Activated B cell treated with CpG ODN at 0.5 μM for 24 hours (primary cell): ENCODE results near the gene TCF3. TPM values are rescaled to one million over a fixed set of nuclear protein-coding genes. Genes with fewer than 3 reads are reported as not detected.
A peak's percentile ranks its signal among the peaks of the same experiment; 100 is the strongest.
"Not testable (repeated sequence)": the region's sequence is repeated elsewhere in the genome, so short reads cannot be mapped to it uniquely, and the experiment has no call there.

Experiments used
- ATAC-seq: fragments of 200-7000 bp; cut with Tn5 transposase; one replicate; pipeline ENCODE4 v1.10.0; 2021; ENCODE audit warnings: low read depth, mild to moderate bottlenecking, moderate library complexity
- CTCF ChIA-PET: fragments of 350-600 bp; sonication (Branson Sonifier 250); formaldehyde crosslinking; loops from one replicate; lab custom pipeline; 2021; ENCODE audit warnings: antibody characterized with exemption; lab: Charles Lee
- POLR2A ChIA-PET: fragments of 350-600 bp; sonication (Branson Sonifier 250); formaldehyde crosslinking; loops from one replicate; lab custom pipeline; 2021; ENCODE audit warnings: antibody characterized with exemption; lab: Charles Lee
- DNase-seq: peaks from one replicate; pipeline ENCODE4 v3.0.0; 2022
- H3K27ac Mint-ChIP-seq: one replicate; pipeline ENCODE4 v1.8.0; 2020; ENCODE audit warnings: mixed read lengths
- H3K27me3 Mint-ChIP-seq: one replicate; pipeline ENCODE4 v1.8.0; 2021; ENCODE audit warnings: mixed read lengths
- H3K36me3 Mint-ChIP-seq: one replicate; pipeline ENCODE4 v1.8.0; 2021; ENCODE audit warnings: low read depth, mixed read lengths
- H3K4me1 Mint-ChIP-seq: one replicate; pipeline ENCODE4 v1.8.0; 2021; ENCODE audit warnings: mixed read lengths
- H3K4me3 Mint-ChIP-seq: one replicate; pipeline ENCODE4 v1.8.0; 2020; ENCODE audit warnings: mild to moderate bottlenecking, mixed read lengths
- H3K9me3 Mint-ChIP-seq: one replicate; pipeline ENCODE4 v1.8.0; 2020; ENCODE audit warnings: mixed read lengths
- intact Hi-C: fragments of 100-400 bp; cut with micrococcal nuclease; formaldehyde crosslinking; loops from one replicate; pipeline ENCODE4 v1.15.1; 2024
- total RNA-seq: library from RNA; stranded (reverse); gene quantifications from 2 replicates; pipeline ENCODE4 v1.2.3, GENCODE V29; 2022
- TF ChIP-seq, protein P1 (sequence below): fragments of 200-600 bp; IDR thresholded peaks from one replicate; pipeline ENCODE4 v1.8.0; 2022; ENCODE audit warnings: antibody characterized with exemption, mild to moderate bottlenecking

The TCF3 gene
- total RNA-seq, 1 donor from 2014 or later = 143 TPM

DNA sequence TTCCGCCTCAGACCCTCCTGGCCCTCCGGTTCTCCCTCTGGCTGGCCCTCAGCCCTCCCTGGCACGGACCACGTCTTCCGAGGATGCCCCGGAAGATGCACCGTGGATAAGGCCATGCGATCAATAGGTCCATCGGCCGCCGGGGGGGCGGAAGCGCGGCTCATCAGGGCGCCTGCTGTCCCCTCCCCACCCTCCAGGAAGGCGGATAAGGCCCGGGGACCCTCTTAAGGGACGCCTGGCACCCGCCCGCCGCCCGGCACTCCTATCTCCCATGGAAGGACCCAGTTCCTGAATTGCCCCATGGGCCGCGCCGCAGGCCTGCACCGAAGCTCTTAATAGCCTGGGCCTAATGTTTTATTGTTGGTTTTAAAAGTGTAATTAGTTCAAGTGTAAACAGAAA, 46.2 kb upstream of the TCF3 start:
- H3K4me3 Mint-ChIP-seq = no peak overlapping the region
- ChIA-PET CTCF (no interaction called here), POLR2A (no interaction called here)
- H3K27ac Mint-ChIP-seq = no peak overlapping the region
- H3K9me3 Mint-ChIP-seq = peaks cover 7% of the 10 kb centered on the region
- DNase-seq (no peak), ATAC-seq (no peak)
- TF ChIP-seq, protein P1, sequence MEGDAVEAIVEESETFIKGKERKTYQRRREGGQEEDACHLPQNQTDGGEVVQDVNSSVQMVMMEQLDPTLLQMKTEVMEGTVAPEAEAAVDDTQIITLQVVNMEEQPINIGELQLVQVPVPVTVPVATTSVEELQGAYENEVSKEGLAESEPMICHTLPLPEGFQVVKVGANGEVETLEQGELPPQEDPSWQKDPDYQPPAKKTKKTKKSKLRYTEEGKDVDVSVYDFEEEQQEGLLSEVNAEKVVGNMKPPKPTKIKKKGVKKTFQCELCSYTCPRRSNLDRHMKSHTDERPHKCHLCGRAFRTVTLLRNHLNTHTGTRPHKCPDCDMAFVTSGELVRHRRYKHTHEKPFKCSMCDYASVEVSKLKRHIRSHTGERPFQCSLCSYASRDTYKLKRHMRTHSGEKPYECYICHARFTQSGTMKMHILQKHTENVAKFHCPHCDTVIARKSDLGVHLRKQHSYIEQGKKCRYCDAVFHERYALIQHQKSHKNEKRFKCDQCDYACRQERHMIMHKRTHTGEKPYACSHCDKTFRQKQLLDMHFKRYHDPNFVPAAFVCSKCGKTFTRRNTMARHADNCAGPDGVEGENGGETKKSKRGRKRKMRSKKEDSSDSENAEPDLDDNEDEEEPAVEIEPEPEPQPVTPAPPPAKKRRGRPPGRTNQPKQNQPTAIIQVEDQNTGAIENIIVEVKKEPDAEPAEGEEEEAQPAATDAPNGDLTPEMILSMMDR = no peak
- no peaks in the 10 kb centered on the region for H3K36me3 Mint-ChIP-seq
- intact Hi-C loops = no loop called here
- H3K27me3 Mint-ChIP-seq = peaks cover 25% of the 10 kb centered on the region
- peaks cover 6% of the 10 kb centered on the region for H3K4me1 Mint-ChIP-seq

DNA sequence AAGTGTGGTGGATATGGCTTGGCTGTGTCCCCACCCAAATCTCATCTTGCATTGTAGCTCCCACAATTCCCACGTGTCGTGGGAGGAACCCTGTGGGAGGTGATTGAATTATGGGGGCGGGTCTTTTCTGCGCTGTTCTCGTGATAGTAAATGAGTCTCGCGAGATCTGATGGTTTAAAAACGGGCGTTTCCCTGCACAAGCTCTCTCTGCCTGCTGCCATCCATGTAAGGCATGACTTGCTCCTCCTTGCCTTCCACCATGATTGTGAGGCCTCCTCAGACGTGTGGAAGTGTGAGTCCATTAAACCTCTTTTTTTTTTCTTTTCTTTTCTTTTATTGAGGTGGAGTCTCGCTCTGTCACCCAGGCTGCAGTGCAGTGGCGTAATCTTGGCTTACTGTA, 43.1 kb upstream of the TCF3 start:
- H3K27ac Mint-ChIP-seq, H3K4me1 Mint-ChIP-seq, intact Hi-C loops, H3K4me3 Mint-ChIP-seq, H3K36me3 Mint-ChIP-seq, DNase-seq, H3K9me3 Mint-ChIP-seq, CTCF ChIA-PET, POLR2A ChIA-PET, ATAC-seq: not testable (repeated sequence)
- peaks cover 26% of the 10 kb centered on the region for H3K27me3 Mint-ChIP-seq

DNA sequence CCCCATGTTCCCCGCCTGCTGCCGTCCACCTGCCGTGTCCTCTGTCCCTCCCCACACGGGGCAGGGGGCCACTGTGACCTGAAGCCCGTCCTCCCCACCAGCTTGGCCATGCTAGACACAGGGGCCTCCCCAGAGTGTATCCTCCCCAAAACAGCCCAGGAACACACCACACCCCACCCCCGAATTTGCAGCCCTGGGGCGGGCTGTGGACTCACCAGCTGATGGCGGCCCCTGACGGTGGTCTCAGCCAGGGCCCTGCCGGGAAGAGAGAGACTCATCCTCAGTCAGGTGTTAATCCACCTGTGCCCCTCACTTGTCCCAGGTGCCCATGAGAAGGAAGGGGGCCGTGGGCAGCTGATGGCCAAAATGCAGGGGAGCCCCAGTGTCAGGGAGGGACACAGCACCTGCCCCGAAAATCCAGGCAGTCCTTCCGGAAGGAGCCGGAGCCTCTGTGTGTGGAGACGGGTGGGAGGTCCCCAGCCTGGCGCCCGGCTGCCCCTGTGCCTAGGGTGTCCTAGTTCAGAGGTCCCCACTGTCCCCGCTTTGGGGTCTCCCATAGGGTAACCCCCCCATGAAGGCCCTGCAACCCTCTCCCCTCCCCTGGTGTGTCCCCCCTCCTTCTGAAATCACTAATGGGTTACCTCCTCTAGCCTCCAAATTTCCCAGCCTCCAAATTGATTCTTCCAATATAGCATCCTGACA, 39.3 kb upstream of the TCF3 start:
- Mint-ChIP-seq H3K4me3 (no peak overlapping the region), H3K4me1 (peaks cover 2% of the 10 kb centered on the region), H3K9me3 (peaks cover 7% of the 10 kb centered on the region), H3K27me3 (peaks cover 36% of the 10 kb centered on the region), H3K36me3 (no peaks in the 10 kb centered on the region), H3K27ac (no peak overlapping the region)
- POLR2A ChIA-PET = no interaction called here
- CTCF ChIA-PET = no interaction called here
- intact Hi-C loops = no loop called here
- no peak for ATAC-seq
- TF ChIP-seq, protein P1 = no peak
- DNase-seq = no peak

DNA sequence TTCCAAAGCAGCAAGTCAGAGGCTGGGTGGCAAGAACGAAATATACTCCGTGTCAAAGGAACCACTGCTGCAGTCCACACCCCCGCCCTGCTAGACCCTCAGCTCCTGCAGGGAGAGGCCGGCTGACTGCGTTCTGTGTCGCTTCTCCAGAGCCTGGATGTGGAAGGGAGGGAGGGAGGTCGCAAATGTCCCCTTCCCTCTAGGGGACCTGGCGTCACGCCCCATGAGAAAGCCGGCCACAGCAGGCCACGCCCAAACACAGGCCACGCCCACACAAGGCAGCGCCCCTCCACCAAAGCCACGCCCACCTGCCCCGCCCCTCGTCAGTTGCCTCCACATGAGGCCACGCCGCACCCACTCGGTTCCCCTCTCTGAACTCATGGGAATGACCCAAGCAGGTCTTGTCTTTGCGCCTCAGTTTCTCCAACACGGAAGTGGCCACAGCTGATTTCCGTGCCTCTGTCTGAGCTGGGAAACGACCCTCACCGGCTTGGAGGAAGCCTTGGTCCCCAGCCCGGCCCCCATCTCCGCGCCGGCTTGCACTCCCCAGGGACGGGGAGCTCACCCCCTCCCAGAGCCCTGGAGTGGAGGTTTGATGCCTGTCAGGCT, 38.4 kb upstream of the TCF3 start:
- TF ChIP-seq, protein P1 = no peak
- Mint-ChIP-seq H3K36me3 (no peaks in the 10 kb centered on the region), H3K4me3 (no peak overlapping the region), H3K27me3 (peaks cover 36% of the 10 kb centered on the region), H3K27ac (no peak overlapping the region), H3K4me1 (peaks cover 2% of the 10 kb centered on the region), H3K9me3 (peaks cover 7% of the 10 kb centered on the region)
- ATAC-seq = peak; percentile 77
- ChIA-PET POLR2A (interaction anchor here (1.0 kb wide), 1 partner anchor 11 kb away, joined by 4 read pairs; no protein-coding TSS in a partner anchor), CTCF (interaction anchor here (0.6 kb wide), 1 partner anchor 98 kb away, joined by 3 read pairs; the partner anchor contains the start of gene MBD3)
- intact Hi-C loops = no loop called here
- peak; percentile 60 for DNase-seq

DNA sequence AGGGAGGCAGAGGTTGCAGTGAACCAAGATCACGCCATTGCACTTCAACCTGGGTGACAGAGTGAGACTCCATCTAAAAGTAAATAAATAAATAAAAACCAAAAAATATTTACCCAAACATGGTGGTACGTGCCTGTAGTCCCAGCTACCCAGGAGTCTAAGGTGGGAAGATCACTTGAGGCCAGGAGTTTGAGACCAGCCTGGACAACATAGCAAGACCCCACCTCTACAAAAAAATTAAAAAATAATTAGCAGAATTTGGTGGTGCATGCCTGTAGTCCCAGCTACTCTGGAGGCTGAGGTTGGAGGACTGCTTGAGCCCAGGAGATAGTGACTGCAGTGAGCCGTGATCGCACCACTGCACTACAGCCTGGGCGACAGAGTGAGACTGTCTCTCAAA, 33.4 kb upstream of the TCF3 start:
- ATAC-seq, CTCF ChIA-PET, H3K36me3 Mint-ChIP-seq, intact Hi-C loops, H3K9me3 Mint-ChIP-seq, POLR2A ChIA-PET, H3K4me3 Mint-ChIP-seq, H3K27ac Mint-ChIP-seq, DNase-seq, H3K4me1 Mint-ChIP-seq: not testable (repeated sequence)
- H3K27me3 Mint-ChIP-seq = peaks cover 41% of the 10 kb centered on the region

DNA sequence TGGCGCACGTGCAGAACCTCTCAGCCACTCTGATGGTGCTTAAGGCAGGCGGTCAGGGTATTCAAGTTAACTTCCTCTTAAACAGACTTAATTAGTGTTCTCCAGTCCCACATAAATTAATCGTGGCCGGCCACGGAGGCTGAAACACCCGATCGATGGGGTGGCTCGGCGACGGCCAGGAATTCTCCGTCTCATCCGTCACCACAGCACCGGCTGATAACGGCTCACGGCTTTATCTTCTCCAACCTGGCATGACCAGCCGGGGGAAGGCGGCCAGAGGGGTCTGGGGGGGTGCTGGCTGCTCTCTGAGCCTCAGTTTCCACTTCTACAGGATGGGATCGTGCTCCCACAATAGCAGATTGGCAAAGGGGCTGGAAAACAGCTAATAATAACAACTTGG, 32.6 kb upstream of the TCF3 start:
- ChIA-PET CTCF (no interaction called here), POLR2A (no interaction called here)
- Mint-ChIP-seq H3K4me3 (no peak overlapping the region), H3K27ac (no peak overlapping the region), H3K4me1 (no peaks in the 10 kb centered on the region), H3K27me3 (peaks cover 36% of the 10 kb centered on the region), H3K36me3 (no peaks in the 10 kb centered on the region), H3K9me3 (no peaks in the 10 kb centered on the region)
- TF ChIP-seq, protein P1 = no peak
- ATAC-seq (no peak), DNase-seq (no peak)
- intact Hi-C loops = no loop called here
